GM19035 (cell line): Measurements from ENCODE around the gene KRT73.

Experiments
- ATAC-seq: cut with Tn5 transposase; IDR thresholded peaks from one replicate; pipeline ENCODE4 v1.9.1; 2021; ENCODE audit not compliant: unreplicated experiment

Gene KRT73

GRCh38 chr12:52618216-52618615 lies at the start of gene KRT73:
KRT73 (minus strand) TSS chr12:52618559; CDS start chr12:52618524, 35 bp downstream.
- no peak for ATAC-seq

GRCh38 chr12:52667931-52668330 lies 49.6 kb upstream of the KRT73 start:
- no peak for ATAC-seq

GRCh38 chr12:52667509-52667908 lies 49.1 kb upstream of the KRT73 start:
- ATAC-seq = no peak

- ATAC-seq = no peak
These were observed 48.1 kb upstream of the KRT73 start for GRCh38 chr12:52666471-52666870.

GRCh38 chr12:52663420-52663819 lies 45.1 kb upstream of the KRT73 start:
- no peak for ATAC-seq

- no peak for ATAC-seq
These were observed 44.5 kb upstream of the KRT73 start for GRCh38 chr12:52662918-52663229.

- no peak for ATAC-seq
These were observed 43.9 kb upstream of the KRT73 start for GRCh38 chr12:52662093-52662917.

GRCh38 chr12:52661668-52662067 lies 43.3 kb upstream of the KRT73 start:
- no peak for ATAC-seq

GRCh38 chr12:52660934-52661499 lies 42.7 kb upstream of the KRT73 start:
- ATAC-seq = no peak

GRCh38 chr12:52659951-52660350 lies 41.6 kb upstream of the KRT73 start:
- ATAC-seq = no peak

GRCh38 chr12:52659395-52659794 lies 41.0 kb upstream of the KRT73 start:
- no peak for ATAC-seq

- ATAC-seq = no peak
These were observed 39.8 kb upstream of the KRT73 start for GRCh38 chr12:52658196-52658595.

- ATAC-seq = no peak
These were observed 39.0 kb upstream of the KRT73 start for GRCh38 chr12:52657250-52657902.

- no peak for ATAC-seq
These were observed 38.3 kb upstream of the KRT73 start for GRCh38 chr12:52656616-52657015.

- no peak for ATAC-seq
These were observed 37.4 kb upstream of the KRT73 start for GRCh38 chr12:52655720-52656124.

- no peak for ATAC-seq
These were observed 36.9 kb upstream of the KRT73 start for GRCh38 chr12:52655251-52655650.

- no peak for ATAC-seq
These were observed 33.4 kb upstream of the KRT73 start, which contains the start of gene KRT2 for GRCh38 chr12:52651726-52652261. KRT2 (minus strand) TSS chr12:52652211; CDS start chr12:52652142, 69 bp downstream.

- no peak for ATAC-seq
These were observed 32.2 kb upstream of the KRT73 start for GRCh38 chr12:52650520-52651081.

- no peak for ATAC-seq
These were observed 30.7 kb upstream of the KRT73 start for GRCh38 chr12:52649066-52649465.

- no peak for ATAC-seq
These were observed 29.7 kb upstream of the KRT73 start for GRCh38 chr12:52648012-52648550.

GRCh38 chr12:52647601-52648000 lies 29.2 kb upstream of the KRT73 start:
- no peak for ATAC-seq
